Stomach (tissue), 9 donors: ENCODE measurements around the gene ELMO1. TPM values are rescaled to one million over a fixed set of nuclear protein-coding genes. Genes with fewer than 3 reads are reported as not detected.

ENCODE experiments used
- DNase-seq, 2 donors: peaks; one replicate each; pipeline versions ENCODE4 v3.0.0 to v3.0.0-alpha.2; 2013 to 2019
- H3K27ac ChIP-seq, 5 donors: fragments of 200-600 bp in 4 of 5; sonication (generic) in 4 of 5; one replicate each; pipeline ENCODE4 v1.5.1; 2013 to 2019; ENCODE audit warnings: mild to moderate bottlenecking in 1 of 5, moderate library complexity in 1 of 5
- H3K27me3 ChIP-seq, 3 donors: fragments of 200-600 bp; sonication (generic); one replicate each; pipeline ENCODE4 v1.5.1; 2017 to 2019; ENCODE audit warnings: mixed run types in 1 of 3
- H3K36me3 ChIP-seq, 4 donors: fragments of 200-600 bp; sonication (generic); 1 replicate in 3 of 4; 2 replicates in 1 of 4; pipeline ENCODE4 v1.5.1; 2016 to 2019
- H3K4me1 ChIP-seq, 4 donors: fragments of 200-600 bp; sonication (generic); one replicate each; pipeline ENCODE4 v1.5.1; 2016 to 2019
- H3K4me3 ChIP-seq, 4 donors: fragments of 200-600 bp; sonication (generic) in 3 of 4; one replicate each; pipeline ENCODE4 v1.5.1; 2016 to 2019; ENCODE audit warnings: mild to moderate bottlenecking in 1 of 4
- H3K9me3 ChIP-seq, 4 donors: fragments of 200-600 bp; sonication (generic); one replicate each; pipeline ENCODE4 v1.5.1; 2016 to 2019
- CTCF ChIP-seq, 7 experiments: fragments of 450-650 bp in 4 of 7; fragments of 200-600 bp in 3 of 7; sonication (generic) in 3 of 7; IDR thresholded peaks; one replicate each; pipeline ENCODE4 v1.5.1; 2016 to 2019; ENCODE audit warnings: antibody characterized with exemption in 7 of 7, control low read depth in 2 of 7, mild to moderate bottlenecking in 1 of 7
- EP300 ChIP-seq: sonication (generic); formaldehyde crosslinking; IDR thresholded peaks from one replicate; pipeline ENCODE4 v1.6.1; 2017; ENCODE audit warnings: antibody characterized with exemption
- POLR2A ChIP-seq, 4 donors: fragments of 450-650 bp; IDR thresholded peaks; one replicate each; pipeline ENCODE4 v1.6.1; 2016; ENCODE audit warnings: antibody characterized with exemption in 4 of 4, control low read depth in 2 of 4, mild to moderate bottlenecking in 1 of 4, moderate library complexity in 1 of 4
- POLR2AphosphoS5 ChIP-seq, 3 donors: sonication (generic); formaldehyde crosslinking; IDR thresholded peaks; one replicate each; pipeline ENCODE4 v1.6.1; 2016; ENCODE audit warnings: antibody characterized with exemption in 3 of 3
- WGBS, 5 donors: extraction: QIAGEN DNeasy Blood & Tissue Kit in 3 of 5; methylation state at CpG; one replicate each; pipeline versions ENCODE4 v1.1.5 to v1.1.7; 2013 to 2018; 5-methylcytosine and 5-hydroxymethylcytosine counted together
- intact Hi-C: fragments of 100-400 bp; cut with DNase I; formaldehyde crosslinking; loops from one replicate; pipeline ENCODE4 v1.15.1; 2023; ENCODE audit warnings: low total_unique reads
- polyA plus RNA-seq, 3 donors: library from polyadenylated mRNA; stranded (reverse); fragments of 200-250 nt; gene quantifications; one replicate each; pipeline ENCODE4 v1.2.3, GENCODE V29; 2013
- total RNA-seq, 5 donors: library from RNA; depleted of rRNA; stranded (reverse); fragments of >200 nt; gene quantifications; one replicate each; pipeline versions ENCODE4 v1.1.0 to v1.2.3, GENCODE V29; 2014 to 2016
- donor health status: healthy with polysubstance abuse.
- donor health status: Bipolar disorder and iron deficiency.
- donor health status: healthy.

Gene ELMO1
- total and polyA plus RNA-seq, 8 donors, result 4.1 to 117 (median 44.8) TPM

DNA sequence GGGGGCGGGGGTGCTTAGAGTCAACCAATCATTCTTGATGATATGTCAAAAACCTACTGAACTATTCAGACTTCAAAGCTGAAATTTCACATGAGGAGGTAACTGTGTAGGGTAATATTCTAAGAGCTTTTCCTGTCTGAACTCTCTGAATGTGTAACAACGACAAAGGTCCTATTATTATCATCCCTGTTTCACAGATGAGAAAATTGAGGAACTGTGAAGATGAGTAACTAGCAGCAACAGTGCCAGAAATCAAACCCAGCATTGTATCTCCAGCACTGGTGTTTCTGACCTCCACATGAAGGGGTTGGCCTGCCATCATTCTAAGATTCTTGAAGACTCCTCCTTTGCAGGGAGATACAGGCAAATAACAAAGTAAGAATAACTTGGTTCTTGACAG, 429.7 kb downstream of the ELMO1 start:
- Histone ChIP-seq H3K4me3 (no peak overlapping the region), H3K36me3 (no peaks in the 10 kb centered on the region), H3K27ac (no peak overlapping the region), H3K27me3 (no peaks in the 10 kb centered on the region), H3K4me1 (peaks cover 13 to 19% (median 17%) of the 10 kb centered on the region in 4 donors), H3K9me3 (peaks cover 0 to 3% (median 0%) of the 10 kb centered on the region in 4 donors)
- TF ChIP-seq EP300, result no peak
- no peak for TF ChIP-seq POLR2A (IDR thresholded peaks at IDR 0.05)
- no peak for TF ChIP-seq POLR2AphosphoS5 (IDR thresholded peaks at IDR 0.05)
- no peak for TF ChIP-seq CTCF (IDR thresholded peaks at IDR 0.05)
- WGBS, 5 donors, result 87 to 96% (median 94%) methylated on average over 2 of the region's 2 CpGs
- DNase-seq, result no peak
- intact Hi-C loops, result no loop called here

GRCh38 chr7:37016064-37016878, 432.4 kb downstream of the ELMO1 start:
- intact Hi-C loops, result no loop called here
- DNase-seq, result peak in 1 of 2 donors; percentile 54
- Histone ChIP-seq H3K4me1 (peaks cover 13 to 19% (median 17%) of the 10 kb centered on the region in 4 donors), H3K4me3 (no peak overlapping the region), H3K9me3 (peaks cover 0 to 3% (median 0%) of the 10 kb centered on the region in 4 donors), H3K27me3 (no peaks in the 10 kb centered on the region), H3K27ac (no peak overlapping the region), H3K36me3 (peaks cover 0 to 15% (median 7%) of the 10 kb centered on the region in 4 donors)
- TF ChIP-seq POLR2A (IDR thresholded peaks at IDR 0.05) (no peak), EP300 (no peak), POLR2AphosphoS5 (IDR thresholded peaks at IDR 0.05) (no peak), CTCF (IDR thresholded peaks at IDR 0.05) (no peak)
- WGBS, 5 donors, result 80 to 83% (median 80%) methylated on average over 10 of the region's 10 CpGs

DNA sequence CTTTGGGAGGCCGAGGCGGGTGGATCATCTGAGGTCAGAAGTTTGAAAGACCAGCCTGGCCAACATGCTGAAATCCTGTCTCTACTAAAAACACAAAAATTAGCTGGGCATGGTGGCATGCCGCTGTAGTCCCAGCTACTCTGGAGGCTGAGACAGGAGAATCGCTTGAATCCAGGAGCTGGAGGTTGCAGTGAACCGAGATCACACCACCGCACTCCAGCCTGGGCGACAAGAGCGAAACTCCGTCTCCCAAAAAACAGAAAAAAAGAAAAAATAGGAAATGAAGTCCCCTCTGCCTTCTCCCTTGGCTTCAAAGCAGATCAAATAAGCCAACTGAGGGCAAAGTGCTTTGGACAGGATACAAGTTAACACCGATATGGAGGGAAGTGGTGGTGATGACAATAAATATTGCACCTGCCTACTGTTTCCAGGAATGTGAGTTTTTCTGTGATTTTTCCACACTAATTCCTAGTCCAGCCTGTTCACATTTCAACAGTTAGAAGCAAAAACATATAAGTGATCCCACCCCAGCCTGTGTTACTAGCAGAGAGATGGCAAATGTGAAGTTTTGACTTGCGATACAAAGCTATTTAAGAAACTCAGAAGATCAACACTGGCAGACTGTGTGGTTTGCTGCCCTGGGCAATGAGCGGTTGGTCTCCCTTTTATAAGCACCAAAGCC, 433.2 kb downstream of the ELMO1 start:
- no peak for DNase-seq
- Histone ChIP-seq H3K9me3 (peaks cover 0 to 3% (median 0%) of the 10 kb centered on the region in 4 donors), H3K36me3 (peaks cover 0 to 15% (median 7%) of the 10 kb centered on the region in 4 donors), H3K27ac (no peak overlapping the region), H3K4me3 (no peak overlapping the region), H3K27me3 (no peaks in the 10 kb centered on the region), H3K4me1 (peaks cover 13 to 19% (median 17%) of the 10 kb centered on the region in 4 donors)
- intact Hi-C loops, result no loop called here
- TF ChIP-seq POLR2AphosphoS5 (IDR thresholded peaks at IDR 0.05), result no peak
- TF ChIP-seq CTCF (IDR thresholded peaks at IDR 0.05), result no peak
- TF ChIP-seq POLR2A (IDR thresholded peaks at IDR 0.05), result no peak
- no peak for TF ChIP-seq EP300
- WGBS, 5 donors, result 84 to 91% (median 86%) methylated on average over 12 of the region's 12 CpGs

GRCh38 chr7:37013771-37014170, 434.9 kb downstream of the ELMO1 start:
- Histone ChIP-seq H3K4me1 (peaks cover 16 to 19% (median 17%) of the 10 kb centered on the region in 4 donors), H3K9me3 (peaks cover 0 to 3% (median 0%) of the 10 kb centered on the region in 4 donors), H3K27me3 (no peaks in the 10 kb centered on the region), H3K4me3 (no peak overlapping the region), H3K36me3 (peaks cover 0 to 15% (median 7%) of the 10 kb centered on the region in 4 donors), H3K27ac (no peak overlapping the region)
- no peak for DNase-seq
- intact Hi-C loops, result no loop called here
- WGBS, 5 donors, result 64 to 80% (median 73%) methylated on average over 4 of the region's 4 CpGs
- TF ChIP-seq POLR2A (IDR thresholded peaks at IDR 0.05) (no peak), POLR2AphosphoS5 (IDR thresholded peaks at IDR 0.05) (no peak), CTCF (IDR thresholded peaks at IDR 0.05) (no peak), EP300 (no peak)
